GM23248 (cell line): ENCODE data around the gene B4GALT2. TPM values are rescaled to one million over a fixed set of nuclear protein-coding genes. Genes with fewer than 3 reads are reported as not detected.

Experiments used
- DNase-seq: peaks from one replicate; pipeline ENCODE4 v3.0.0-alpha.2; 2015
- H2AFZ ChIP-seq: fragments of 200-600 bp; sonication (generic); 2 replicates; pipeline ENCODE4 v1.6.1; 2016; ENCODE audit warnings: antibody characterized with exemption
- H3F3A ChIP-seq: fragments of 200-600 bp; sonication (generic); 2 replicates; pipeline ENCODE4 v1.6.1; 2016; ENCODE audit warnings: mild to moderate bottlenecking, antibody characterized with exemption, mixed run types; ENCODE audit not compliant: insufficient read depth
- H3K27ac ChIP-seq: fragments of 200-600 bp; sonication (generic); 2 replicates; pipeline ENCODE4 v1.5.1; 2016; ENCODE audit warnings: mild to moderate bottlenecking
- H3K27me3 ChIP-seq: fragments of 200-600 bp; sonication (generic); replicated peaks from 2 replicates; pipeline ENCODE4 v1.6.1; 2016; ENCODE audit warnings: mild to moderate bottlenecking; ENCODE audit not compliant: insufficient read depth
- H3K36me3 ChIP-seq: fragments of 200-600 bp; sonication (generic); 2 replicates; pipeline ENCODE4 v1.6.1; 2016; ENCODE audit warnings: low read depth, mild to moderate bottlenecking
- H3K4me1 ChIP-seq: fragments of 200-600 bp; sonication (generic); 2 replicates; pipeline ENCODE4 v1.6.1; 2016; ENCODE audit warnings: mild to moderate bottlenecking; ENCODE audit not compliant: insufficient read depth
- H3K4me2 ChIP-seq: fragments of 200-600 bp; sonication (generic); one replicate; pipeline ENCODE4 v1.6.1; 2016; ENCODE audit warnings: mild to moderate bottlenecking; ENCODE audit not compliant: unreplicated experiment
- H3K4me3 ChIP-seq: fragments of 200-600 bp; sonication (generic); 2 replicates; pipeline ENCODE4 v1.5.1; 2016; ENCODE audit warnings: mild to moderate bottlenecking
- H3K79me2 ChIP-seq: fragments of 200-600 bp; sonication (generic); 2 replicates; pipeline ENCODE4 v1.6.1; 2016; ENCODE audit warnings: mild to moderate bottlenecking; ENCODE audit not compliant: insufficient read depth
- H3K9ac ChIP-seq: fragments of 200-600 bp; sonication (generic); 2 replicates; pipeline ENCODE4 v1.6.1; 2016; ENCODE audit warnings: mild to moderate bottlenecking
- H3K9me2 ChIP-seq: fragments of 200-600 bp; sonication (generic); 2 replicates; pipeline ENCODE4 v1.6.1; 2016; ENCODE audit warnings: mixed run types, mild to moderate bottlenecking, moderate library complexity; ENCODE audit not compliant: insufficient read depth
- H3K9me3 ChIP-seq: fragments of 200-600 bp; sonication (generic); one replicate; pipeline ENCODE4 v1.6.1; 2017; ENCODE audit warnings: low read depth
- H4K20me1 ChIP-seq: fragments of 200-600 bp; sonication (generic); 2 replicates; pipeline ENCODE4 v1.6.0; 2016; ENCODE audit not compliant: insufficient read depth
- EZH2 ChIP-seq: fragments of 200-600 bp; sonication (generic); IDR thresholded peaks from 2 replicates; pipeline ENCODE4 v1.6.1; 2018; ENCODE audit warnings: antibody characterized with exemption, mild to moderate bottlenecking; ENCODE audit not compliant: insufficient read depth, poor library complexity, severe bottlenecking
- EZH2phosphoT487 ChIP-seq: fragments of 200-600 bp; sonication (generic); IDR thresholded peaks from 2 replicates; pipeline ENCODE4 v1.6.1; 2018; ENCODE audit warnings: antibody characterized with exemption, moderate library complexity, mild to moderate bottlenecking, low read depth; ENCODE audit not compliant: insufficient read depth
- WGBS, 2 experiments: methylation state at CpG; one replicate each; pipeline ENCODE4 v1.1.6; 2015 to 2017; ENCODE audit warnings: low lambda C conversion rate in 2 of 2, low coverage in 1 of 2; ENCODE audit errors: missing lambda C conversion rate in 2 of 2; 5-methylcytosine and 5-hydroxymethylcytosine counted together
- in situ Hi-C: fragments of 300-500 bp; cut with MboI; formaldehyde crosslinking; loops from 2 replicates; pipeline ENCODE4 v1.15.0; 2020
- polyA plus RNA-seq: library from polyadenylated mRNA; unstranded; fragments of >200 nt; fragmentation: Nextera tagmentation; extraction: Ambion mirVana; gene quantifications from 2 replicates; pipeline ENCODE4 v1.2.1, GENCODE V29; 2016
- total RNA-seq: library from RNA; depleted of rRNA; stranded (reverse); fragments of >200 nt; shearing (Covaris generic); gene quantifications from 2 replicates; pipeline ENCODE4 v1.2.3, GENCODE V29; 2014

B4GALT2 gene
- total and polyA plus RNA-seq, 2 experiments from 2014 or later = 27.3 to 221 TPM

- Histone ChIP-seq H3K4me2 (no peak overlapping the region), H3K4me3 (no peak overlapping the region), H4K20me1 (no peaks in the 10 kb centered on the region), H3K27ac (no peak overlapping the region), H3F3A (peaks cover 10% of the 10 kb centered on the region; the same call in 1 of the 2 replicates), H3K36me3 (peaks cover 3% of the 10 kb centered on the region; the same call in 1 of the 2 replicates), H3K79me2 (no peaks in the 10 kb centered on the region), H2AFZ (no peak overlapping the region), H3K9ac (no peak overlapping the region), H3K27me3 (no peaks in the 10 kb centered on the region), H3K9me3 (no peaks in the 10 kb centered on the region), H3K4me1 (peaks cover 5% of the 10 kb centered on the region; the same call in 1 of the 2 replicates), H3K9me2 (no peaks in the 10 kb centered on the region)
- TF ChIP-seq EZH2phosphoT487 = no peak
- TF ChIP-seq EZH2 = no peak
- in situ Hi-C loops = no loop called here
- no peak for DNase-seq
- WGBS, 2 experiments = 90 to 93% methylated on average over 17 to 22 of the region's 22 CpGs
These were observed 18.4 kb downstream of the B4GALT2 start for GRCh38 chr1:43997295-43997999.

GRCh38 chr1:43998000-43998378 lies 19.0 kb downstream of the B4GALT2 start:
- H3K9ac ChIP-seq = no peak overlapping the region
- H2AFZ ChIP-seq = no peak overlapping the region
- 0 out of 2 replicates have a peak, but pooled peaks cover 4% of the 10 kb centered on the region for H3F3A ChIP-seq
- no peak for TF ChIP-seq EZH2
- TF ChIP-seq EZH2phosphoT487 = no peak
- in situ Hi-C loops = no loop called here
- no peaks in the 10 kb centered on the region for H3K9me3 ChIP-seq
- no peak overlapping the region for H3K4me2 ChIP-seq
- H3K9me2 ChIP-seq = no peaks in the 10 kb centered on the region
- H3K27ac ChIP-seq = no peak overlapping the region
- no peaks in the 10 kb centered on the region for H4K20me1 ChIP-seq
- peaks cover 5% of the 10 kb centered on the region; the same call in 1 of the 2 replicates for H3K4me1 ChIP-seq
- DNase-seq = no peak
- H3K4me3 ChIP-seq = no peak overlapping the region
- H3K27me3 ChIP-seq = no peaks in the 10 kb centered on the region
- H3K36me3 ChIP-seq = peaks cover 3% of the 10 kb centered on the region; the same call in 1 of the 2 replicates
- 88 to 89% methylated on average over 11 of the region's 11 CpGs for WGBS, 2 experiments
- H3K79me2 ChIP-seq = no peaks in the 10 kb centered on the region

- DNase-seq = no peak
- H4K20me1 ChIP-seq = no peaks in the 10 kb centered on the region
- no peak overlapping the region for H3K27ac ChIP-seq
- no peak overlapping the region for H2AFZ ChIP-seq
- no peaks in the 10 kb centered on the region for H3K79me2 ChIP-seq
- in situ Hi-C loops = no loop called here
- no peaks in the 10 kb centered on the region for H3F3A ChIP-seq
- no peak overlapping the region for H3K9ac ChIP-seq
- no peak for TF ChIP-seq EZH2
- no peak for TF ChIP-seq EZH2phosphoT487
- no peak overlapping the region for H3K4me3 ChIP-seq
- no peaks in the 10 kb centered on the region for H3K27me3 ChIP-seq
- 81 to 87% methylated on average over 8 of the region's 8 CpGs for WGBS, 2 experiments
- no peaks in the 10 kb centered on the region for H3K9me3 ChIP-seq
- peaks cover 5% of the 10 kb centered on the region; the same call in 1 of the 2 replicates for H3K4me1 ChIP-seq
- H3K36me3 ChIP-seq = peaks cover 3% of the 10 kb centered on the region; the same call in 1 of the 2 replicates
- H3K9me2 ChIP-seq = no peaks in the 10 kb centered on the region
- H3K4me2 ChIP-seq = no peak overlapping the region
These were observed 20.4 kb downstream of the B4GALT2 start for GRCh38 chr1:43999455-43999854.

- Histone ChIP-seq H3K9me2 (no peaks in the 10 kb centered on the region), H3K4me1 (no peaks in the 10 kb centered on the region), H3K9me3 (no peaks in the 10 kb centered on the region), H2AFZ (no peak overlapping the region), H3K4me2 (no peak overlapping the region), H3K27me3 (no peaks in the 10 kb centered on the region), H3F3A (no peaks in the 10 kb centered on the region), H3K36me3 (peaks cover 3% of the 10 kb centered on the region; the same call in 1 of the 2 replicates), H3K79me2 (no peaks in the 10 kb centered on the region), H3K4me3 (no peak overlapping the region), H3K9ac (no peak overlapping the region), H3K27ac (no peak overlapping the region), H4K20me1 (no peaks in the 10 kb centered on the region)
- DNase-seq = no peak
- no peak for TF ChIP-seq EZH2
- no peak for TF ChIP-seq EZH2phosphoT487
- in situ Hi-C loops = no loop called here
- 79% methylated on average over 8 of the region's 8 CpGs for WGBS, 2 experiments
These were observed 21.2 kb downstream of the B4GALT2 start for GRCh38 chr1:44000122-44000665.
